PC-3 (cell line): ENCODE data around the gene TRIM24. TPM values are rescaled to one million over a fixed set of nuclear protein-coding genes. Genes with fewer than 3 reads are reported as not detected.

Source experiments
- ATAC-seq: fragments of 200-7000 bp; cut with Tn5 transposase; 2 replicates; pipeline ENCODE4 v1.9.1; 2020; ENCODE audit warnings: mild to moderate bottlenecking, moderate library complexity
- BruUV-seq: library from RNA; stranded (reverse); fragments of 400-500 nt; replicated peaks from 2 replicates; lab custom pipeline; 2021; lab: Mats Ljungman, UMichigan
- CTCF ChIA-PET: fragments of 300-600 bp; sonication (Branson Sonifier 250); formaldehyde crosslinking; loops from one replicate; lab custom pipeline; 2022; ENCODE audit warnings: antibody characterized with exemption; lab: Charles Lee
- POLR2A ChIA-PET: fragments of 300-600 bp; sonication (Branson Sonifier 250); formaldehyde crosslinking; loops from one replicate; lab custom pipeline; 2022; ENCODE audit warnings: antibody characterized with exemption; ENCODE audit not compliant: unreplicated experiment; lab: Charles Lee
- DNase-seq: peaks from one replicate; pipeline ENCODE4 v3.0.0-alpha.2; 2015
- H2AFZ ChIP-seq: fragments of 300-600 bp; sonication (generic); 2 replicates; pipeline ENCODE4 v1.6.0; 2016; ENCODE audit warnings: antibody characterized with exemption, low read length
- H3F3A ChIP-seq: fragments of 300-600 bp; sonication (generic); one replicate; pipeline ENCODE4 v1.6.0; 2017; ENCODE audit warnings: antibody characterized with exemption, low read length, control low read depth, mild to moderate bottlenecking; ENCODE audit not compliant: unreplicated experiment
- H3K27ac ChIP-seq: fragments of 300-600 bp; sonication (generic); 2 replicates; pipeline ENCODE4 v1.5.1; 2016; ENCODE audit warnings: mild to moderate bottlenecking, low read length
- H3K27me3 ChIP-seq: fragments of 300-600 bp; sonication (generic); 2 replicates; pipeline ENCODE4 v1.6.1; 2016; ENCODE audit warnings: low read length, mixed read lengths
- H3K36me3 ChIP-seq: fragments of 300-600 bp; sonication (generic); 2 replicates; pipeline ENCODE4 v1.6.1; 2016; ENCODE audit warnings: low read depth, mixed run types, low read length, mixed read lengths
- H3K4me1 ChIP-seq: fragments of 300-600 bp; sonication (generic); 2 replicates; pipeline ENCODE4 v1.5.1; 2016; ENCODE audit warnings: low read length; ENCODE audit not compliant: insufficient read depth
- H3K4me2 ChIP-seq: fragments of 300-600 bp; sonication (generic); 2 replicates; pipeline ENCODE4 v1.6.0; 2016; ENCODE audit warnings: low read length
- H3K4me3 ChIP-seq: fragments of 300-600 bp; sonication (generic); 2 replicates; pipeline ENCODE4 v1.5.1; 2016; ENCODE audit warnings: mild to moderate bottlenecking, low read length, mixed read lengths
- H3K79me2 ChIP-seq: fragments of 300-600 bp; sonication (generic); 2 replicates; pipeline ENCODE4 v1.6.1; 2017; ENCODE audit warnings: low read length, mixed read lengths
- H3K9ac ChIP-seq: fragments of 300-600 bp; sonication (generic); 2 replicates; pipeline ENCODE4 v1.6.0; 2016; ENCODE audit warnings: mild to moderate bottlenecking, low read length
- H3K9me2 ChIP-seq: fragments of 300-600 bp; sonication (generic); replicated peaks from 2 replicates; pipeline ENCODE4 v1.6.1; 2016; ENCODE audit warnings: mixed run types, low read length, mixed read lengths
- H3K9me3 ChIP-seq: fragments of 300-600 bp; sonication (generic); 2 replicates; pipeline ENCODE4 v1.6.1; 2016; ENCODE audit warnings: low read length, mixed read lengths
- H4K20me1 ChIP-seq: fragments of 300-600 bp; sonication (generic); 2 replicates; pipeline ENCODE4 v1.6.1; 2016; ENCODE audit warnings: low read length, mixed read lengths
- EZH2 ChIP-seq: fragments of 300-600 bp; sonication (generic); IDR thresholded peaks from one replicate; pipeline ENCODE4 v1.6.1; 2017; ENCODE audit warnings: antibody characterized with exemption, mild to moderate bottlenecking, low read length; ENCODE audit not compliant: unreplicated experiment
- EZH2phosphoT487 ChIP-seq: fragments of 300-600 bp; sonication (generic); IDR thresholded peaks from 2 replicates; pipeline ENCODE4 v1.6.1; 2018; ENCODE audit warnings: mild to moderate bottlenecking, antibody characterized with exemption, low read length, borderline replicate concordance
- intact Hi-C: fragments of 100-400 bp; cut with micrococcal nuclease; formaldehyde crosslinking; loops from 2 replicates; pipeline ENCODE4 v1.9.0; 2023
- total RNA-seq: library from RNA; depleted of rRNA; stranded (reverse); fragments of >200 nt; gene quantifications from 2 replicates; pipeline ENCODE4 v1.2.3, GENCODE V29; 2014
- TF ChIP-seq, protein P1 (sequence below): fragments of 300-600 bp; sonication (generic); conservative IDR thresholded peaks from 2 replicates; pipeline ENCODE4 v1.5.1; 2017; ENCODE audit warnings: antibody characterized with exemption, low read depth, mild to moderate bottlenecking, low read length

Gene TRIM24
- total RNA-seq, 1 experiment from 2014 or later = 12.9 TPM

GRCh38 chr7:138512885-138513284, 52.8 kb downstream of the TRIM24 start:
- no peaks in the 10 kb centered on the region for H3K9me2 ChIP-seq
- CTCF ChIA-PET = no interaction called here
- TF ChIP-seq EZH2 = no peak
- no peak for TF ChIP-seq EZH2phosphoT487
- TF ChIP-seq, protein P1, sequence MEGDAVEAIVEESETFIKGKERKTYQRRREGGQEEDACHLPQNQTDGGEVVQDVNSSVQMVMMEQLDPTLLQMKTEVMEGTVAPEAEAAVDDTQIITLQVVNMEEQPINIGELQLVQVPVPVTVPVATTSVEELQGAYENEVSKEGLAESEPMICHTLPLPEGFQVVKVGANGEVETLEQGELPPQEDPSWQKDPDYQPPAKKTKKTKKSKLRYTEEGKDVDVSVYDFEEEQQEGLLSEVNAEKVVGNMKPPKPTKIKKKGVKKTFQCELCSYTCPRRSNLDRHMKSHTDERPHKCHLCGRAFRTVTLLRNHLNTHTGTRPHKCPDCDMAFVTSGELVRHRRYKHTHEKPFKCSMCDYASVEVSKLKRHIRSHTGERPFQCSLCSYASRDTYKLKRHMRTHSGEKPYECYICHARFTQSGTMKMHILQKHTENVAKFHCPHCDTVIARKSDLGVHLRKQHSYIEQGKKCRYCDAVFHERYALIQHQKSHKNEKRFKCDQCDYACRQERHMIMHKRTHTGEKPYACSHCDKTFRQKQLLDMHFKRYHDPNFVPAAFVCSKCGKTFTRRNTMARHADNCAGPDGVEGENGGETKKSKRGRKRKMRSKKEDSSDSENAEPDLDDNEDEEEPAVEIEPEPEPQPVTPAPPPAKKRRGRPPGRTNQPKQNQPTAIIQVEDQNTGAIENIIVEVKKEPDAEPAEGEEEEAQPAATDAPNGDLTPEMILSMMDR = no peak
- H2AFZ ChIP-seq = no peak overlapping the region
- BruUV-seq = no TSS peak
- H3K27ac ChIP-seq = no peak overlapping the region
- H3K4me2 ChIP-seq = no peak overlapping the region
- H3K36me3 ChIP-seq = peaks cover 13% of the 10 kb centered on the region; the same call in 1 of the 2 replicates
- no peaks in the 10 kb centered on the region for H3K27me3 ChIP-seq
- H3K79me2 ChIP-seq = no peaks in the 10 kb centered on the region
- no peaks in the 10 kb centered on the region for H3F3A ChIP-seq
- no peaks in the 10 kb centered on the region for H3K4me1 ChIP-seq
- H3K9me3 ChIP-seq = no peaks in the 10 kb centered on the region
- intact Hi-C loops = no loop called here
- POLR2A ChIA-PET = no interaction called here
- no peak for DNase-seq
- H3K9ac ChIP-seq = no peak overlapping the region
- no peak overlapping the region for H3K4me3 ChIP-seq
- no peaks in the 10 kb centered on the region for H4K20me1 ChIP-seq
- ATAC-seq = no peak

DNA sequence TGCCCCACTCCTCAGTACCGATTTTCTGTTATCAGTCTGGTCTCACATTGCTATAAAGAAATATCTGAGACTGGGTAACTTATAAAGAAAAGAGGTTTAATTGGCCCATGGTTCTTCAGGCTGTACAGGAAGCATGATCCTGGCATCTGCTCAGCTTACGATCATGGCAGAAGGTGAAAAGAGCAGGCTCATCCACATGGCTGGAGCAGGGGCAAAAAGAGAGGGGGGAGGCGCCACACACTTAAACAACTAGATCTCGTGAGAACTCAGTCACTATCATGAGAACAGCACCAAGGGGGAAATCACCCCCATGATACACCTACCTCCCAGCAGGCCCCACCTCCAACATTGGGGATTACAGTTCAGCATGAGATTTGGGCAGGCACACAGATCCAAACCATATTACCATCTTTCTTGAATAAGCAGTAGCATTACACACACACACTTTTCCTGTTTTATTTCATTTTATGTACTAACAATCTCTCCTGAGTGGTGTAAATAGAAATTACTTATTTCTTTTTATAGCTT, 53.3 kb downstream of the TRIM24 start:
- Histone ChIP-seq H3K9me3 (no peaks in the 10 kb centered on the region), H3K27ac (no peak overlapping the region), H3K9ac (no peak overlapping the region), H3K4me2 (no peak overlapping the region), H3F3A (no peaks in the 10 kb centered on the region), H3K9me2 (no peaks in the 10 kb centered on the region), H3K4me3 (no peak overlapping the region), H3K27me3 (no peaks in the 10 kb centered on the region), H3K36me3 (peaks cover 13% of the 10 kb centered on the region; the same call in 1 of the 2 replicates), H3K4me1 (no peaks in the 10 kb centered on the region), H4K20me1 (no peaks in the 10 kb centered on the region), H3K79me2 (no peaks in the 10 kb centered on the region), H2AFZ (no peak overlapping the region)
- intact Hi-C loops = no loop called here
- ATAC-seq = no peak
- TF ChIP-seq, protein P1 = no peak
- TF ChIP-seq EZH2phosphoT487 (no peak), EZH2 (no peak)
- DNase-seq = no peak
- no TSS peak for BruUV-seq
- POLR2A ChIA-PET = no interaction called here
- CTCF ChIA-PET = no interaction called here

DNA sequence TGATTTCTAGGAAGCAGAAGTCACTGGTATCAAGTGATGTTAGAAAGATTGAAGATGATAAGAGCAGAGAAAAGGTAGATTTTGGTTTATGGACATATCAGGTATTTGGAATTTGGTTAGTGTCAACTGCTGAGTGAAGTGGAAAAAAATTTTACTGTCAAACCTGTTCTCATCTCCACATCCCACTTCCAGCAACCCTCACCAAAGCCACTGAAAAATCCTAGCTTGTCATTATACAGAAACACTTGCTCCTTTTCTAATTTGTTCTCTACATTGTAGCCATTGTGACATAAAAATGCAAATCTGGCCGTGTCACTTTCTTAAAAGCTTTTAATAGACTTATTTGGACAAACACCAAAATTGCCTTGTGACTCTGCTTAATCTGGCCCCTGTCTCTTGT, 54.0 kb downstream of the TRIM24 start:
- no peaks in the 10 kb centered on the region for H3K27me3 ChIP-seq
- no peaks in the 10 kb centered on the region for H3F3A ChIP-seq
- H3K9me2 ChIP-seq = no peaks in the 10 kb centered on the region
- TF ChIP-seq, protein P1 = no peak
- no peak for TF ChIP-seq EZH2
- no peak for TF ChIP-seq EZH2phosphoT487
- H2AFZ ChIP-seq = no peak overlapping the region
- BruUV-seq = no TSS peak
- CTCF ChIA-PET = no interaction called here
- H3K9ac ChIP-seq = no peak overlapping the region
- no peak overlapping the region for H3K4me2 ChIP-seq
- intact Hi-C loops = no loop called here
- POLR2A ChIA-PET = no interaction called here
- peaks cover 13% of the 10 kb centered on the region; the same call in 1 of the 2 replicates for H3K36me3 ChIP-seq
- ATAC-seq = no peak
- no peak overlapping the region for H3K4me3 ChIP-seq
- DNase-seq = no peak
- no peaks in the 10 kb centered on the region for H3K79me2 ChIP-seq
- no peak overlapping the region for H3K27ac ChIP-seq
- H4K20me1 ChIP-seq = no peaks in the 10 kb centered on the region
- H3K9me3 ChIP-seq = no peaks in the 10 kb centered on the region
- no peaks in the 10 kb centered on the region for H3K4me1 ChIP-seq
